ENCODE data around the gene HOXD10.
A peak's percentile ranks its signal among the peaks of the same experiment; 100 is the strongest.

HOXD10 gene

GRCh38 chr2:176103742-176104315, 12.7 kb upstream of the HOXD10 start:
- peaks cover 6% of the 10 kb centered on the region for H3K4me1 Mint-ChIP-seq
- H3K36me3 Mint-ChIP-seq: peaks cover 5% of the 10 kb centered on the region
- H3K9me3 Mint-ChIP-seq: peaks cover 3% of the 10 kb centered on the region
- no peak for DNase-seq
- no peak overlapping the region for H3K4me3 Mint-ChIP-seq
- CTCF ChIA-PET: no interaction called here
- no peak overlapping the region for H3K27ac Mint-ChIP-seq
- H3K27me3 Mint-ChIP-seq: peaks cover 96% of the 10 kb centered on the region

- Mint-ChIP-seq H3K27ac (peak overlapping the region; percentile 73), H3K27me3 (peaks cover 96% of the 10 kb centered on the region), H3K4me3 (no peak overlapping the region), H3K36me3 (peaks cover 7% of the 10 kb centered on the region), H3K4me1 (peaks cover 7% of the 10 kb centered on the region), H3K9me3 (peaks cover 4% of the 10 kb centered on the region)
- DNase-seq: no peak
- CTCF ChIA-PET: no interaction called here
Measured at GRCh38 chr2:176104316-176105077, 12.1 kb upstream of the HOXD10 start.

- Mint-ChIP-seq H3K4me1 (peaks cover 7% of the 10 kb centered on the region), H3K27me3 (peaks cover 95% of the 10 kb centered on the region), H3K27ac (peak overlapping the region; percentile 45), H3K36me3 (peaks cover 7% of the 10 kb centered on the region), H3K9me3 (peaks cover 4% of the 10 kb centered on the region), H3K4me3 (no peak overlapping the region)
- no peak for DNase-seq
- CTCF ChIA-PET: no interaction called here
Measured at GRCh38 chr2:176105078-176105729, 11.4 kb upstream of the HOXD10 start.

GRCh38 chr2:176105730-176106580, 10.6 kb upstream of the HOXD10 start:
- DNase-seq: no peak
- Mint-ChIP-seq H3K36me3 (peaks cover 7% of the 10 kb centered on the region), H3K4me1 (peaks cover 7% of the 10 kb centered on the region), H3K4me3 (peak overlapping the region; percentile 43), H3K27me3 (peaks cover 92% of the 10 kb centered on the region), H3K9me3 (peaks cover 4% of the 10 kb centered on the region), H3K27ac (peak overlapping the region; percentile 82)
- CTCF ChIA-PET: no interaction called here

- CTCF ChIA-PET: no interaction called here
- peak within 1 kb of the TSS; percentile 43 for H3K4me3 Mint-ChIP-seq
- no peak for DNase-seq
Measured at GRCh38 chr2:176106581-176107539, 9.7 kb upstream of the HOXD10 start, which contains the start of gene HOXD11. HOXD11 (plus strand) TSS chr2:176107280; CDS start chr2:176107356, 76 bp downstream.

GRCh38 chr2:176107731-176108181, 8.8 kb upstream of the HOXD10 start:
- Mint-ChIP-seq H3K27me3 (peaks cover 92% of the 10 kb centered on the region), H3K36me3 (peaks cover 9% of the 10 kb centered on the region), H3K27ac (no peak overlapping the region), H3K4me3 (no peak overlapping the region), H3K4me1 (peaks cover 7% of the 10 kb centered on the region), H3K9me3 (peaks cover 4% of the 10 kb centered on the region)
- CTCF ChIA-PET: no interaction called here
- DNase-seq: no peak

More at GRCh38 chr2:176106581-176107539, 9.7 kb upstream of the HOXD10 start, which contains the start of gene HOXD11:
- Mint-ChIP-seq H3K27ac (peak within 1 kb of the TSS; percentile 82), H3K4me1 (peaks cover 7% of the 10 kb centered on the region), H3K27me3 (peaks cover 92% of the 10 kb centered on the region), H3K9me3 (peaks cover 4% of the 10 kb centered on the region), H3K36me3 (peaks cover 9% of the 10 kb centered on the region)

DNA sequence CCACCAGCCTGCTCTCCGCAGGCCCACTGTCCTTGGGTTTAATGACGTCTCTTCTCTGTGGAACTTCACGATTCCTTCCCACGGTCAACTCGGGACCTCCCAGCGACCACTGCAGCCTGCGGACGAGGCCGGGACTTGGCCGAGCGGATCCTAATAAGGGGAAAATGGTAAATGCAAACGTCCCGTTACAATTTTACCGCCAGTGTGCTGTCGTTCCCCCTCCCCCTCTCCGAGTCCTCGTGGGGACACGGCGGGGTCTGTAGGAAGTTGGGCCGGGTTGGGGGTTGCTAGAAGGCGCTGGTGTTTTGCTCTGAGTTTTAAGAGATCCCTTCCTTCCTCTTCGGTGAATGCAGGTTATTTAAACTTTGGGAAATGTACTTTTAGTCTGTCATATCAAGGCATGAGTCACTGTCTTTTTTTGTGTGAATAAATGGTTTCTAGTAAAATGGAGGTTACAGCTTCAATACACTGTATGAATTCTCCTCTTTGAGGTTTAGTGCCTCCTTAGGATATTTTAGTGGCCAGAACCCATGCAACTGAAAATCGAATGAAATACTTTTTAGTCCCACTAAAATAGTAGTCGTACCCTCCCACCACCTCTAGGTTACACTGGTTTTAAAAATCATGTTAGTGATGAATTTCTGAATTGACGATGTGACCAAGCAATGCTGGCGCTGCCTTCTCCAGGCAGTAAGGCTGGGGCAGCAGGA, 7.2 kb upstream of the HOXD10 start:
- H3K4me1 Mint-ChIP-seq: peaks cover 7% of the 10 kb centered on the region
- peak overlapping the region; percentile 24 for H3K4me3 Mint-ChIP-seq
- DNase-seq: no peak
- H3K36me3 Mint-ChIP-seq: peaks cover 9% of the 10 kb centered on the region
- peaks cover 92% of the 10 kb centered on the region for H3K27me3 Mint-ChIP-seq
- H3K27ac Mint-ChIP-seq: peak overlapping the region; percentile 66
- CTCF ChIA-PET: interaction anchor here (0.8 to 2.3 kb wide), 6 partner anchors 11 to 419 kb away, joined by 3 to 12 read pairs (median 4); no protein-coding TSS in a partner anchor
- peaks cover 4% of the 10 kb centered on the region for H3K9me3 Mint-ChIP-seq

- Mint-ChIP-seq H3K27ac (peak overlapping the region; percentile 66), H3K4me1 (peaks cover 7% of the 10 kb centered on the region), H3K36me3 (peaks cover 9% of the 10 kb centered on the region), H3K27me3 (peaks cover 92% of the 10 kb centered on the region), H3K4me3 (no peak overlapping the region), H3K9me3 (peaks cover 4% of the 10 kb centered on the region)
- CTCF ChIA-PET: interaction anchor here (0.7 to 2.3 kb wide), 8 partner anchors 10 to 1625 kb away, joined by 3 to 12 read pairs (median 4); no protein-coding TSS in a partner anchor
- DNase-seq: no peak
Measured at GRCh38 chr2:176109946-176110345, 6.6 kb upstream of the HOXD10 start.

DNA sequence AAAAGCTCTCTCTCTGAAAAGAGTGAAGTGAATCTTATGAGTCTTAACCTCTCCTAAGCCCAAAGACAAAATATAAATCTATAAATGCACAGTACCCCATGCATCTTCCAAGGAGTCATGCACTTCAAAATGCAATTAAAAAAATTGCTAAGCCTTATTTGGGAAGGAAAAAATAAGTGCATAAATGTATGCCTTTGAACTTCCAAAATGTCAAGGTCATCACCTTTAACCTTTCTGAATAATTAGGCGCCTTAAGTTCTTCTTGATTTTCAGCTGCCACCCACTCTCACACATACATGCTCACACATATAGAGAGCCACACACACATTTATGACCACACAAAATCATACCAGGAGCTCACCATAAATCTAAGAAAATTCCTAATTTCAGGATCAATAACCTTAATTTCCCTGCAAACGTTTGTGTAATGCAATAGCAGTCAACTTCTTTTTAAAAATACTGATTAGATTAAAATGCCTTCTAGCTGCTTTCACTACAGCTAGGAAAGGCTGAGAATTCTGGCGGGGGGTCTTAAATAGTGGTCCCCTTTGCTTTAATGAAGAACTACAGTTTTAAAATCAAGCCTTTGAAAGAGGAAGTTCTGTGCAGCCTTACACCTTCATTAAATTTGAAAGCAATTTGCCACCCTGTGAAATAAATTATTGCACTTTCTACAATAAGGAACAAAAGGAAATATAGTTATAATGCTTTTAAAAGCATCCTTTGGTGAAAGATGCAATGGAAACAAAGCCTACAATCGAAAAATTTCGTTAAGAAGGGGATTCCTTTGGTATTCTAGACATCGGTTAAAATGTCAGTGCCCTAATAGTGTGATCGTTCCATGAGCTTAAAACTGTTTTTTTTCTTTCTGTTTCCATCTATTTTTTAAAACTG, 5.9 kb upstream of the HOXD10 start:
- peaks cover 9% of the 10 kb centered on the region for H3K36me3 Mint-ChIP-seq
- CTCF ChIA-PET: interaction anchor here (0.7 to 2.3 kb wide), 14 partner anchors 10 to 1626 kb away, joined by 3 to 12 read pairs (median 4); partner anchors contain the start of gene HOXD9
- peaks cover 4% of the 10 kb centered on the region for H3K9me3 Mint-ChIP-seq
- H3K4me3 Mint-ChIP-seq: no peak overlapping the region
- DNase-seq: no peak
- H3K4me1 Mint-ChIP-seq: peaks cover 7% of the 10 kb centered on the region
- peaks cover 92% of the 10 kb centered on the region for H3K27me3 Mint-ChIP-seq
- H3K27ac Mint-ChIP-seq: peak overlapping the region; percentile 78

DNA sequence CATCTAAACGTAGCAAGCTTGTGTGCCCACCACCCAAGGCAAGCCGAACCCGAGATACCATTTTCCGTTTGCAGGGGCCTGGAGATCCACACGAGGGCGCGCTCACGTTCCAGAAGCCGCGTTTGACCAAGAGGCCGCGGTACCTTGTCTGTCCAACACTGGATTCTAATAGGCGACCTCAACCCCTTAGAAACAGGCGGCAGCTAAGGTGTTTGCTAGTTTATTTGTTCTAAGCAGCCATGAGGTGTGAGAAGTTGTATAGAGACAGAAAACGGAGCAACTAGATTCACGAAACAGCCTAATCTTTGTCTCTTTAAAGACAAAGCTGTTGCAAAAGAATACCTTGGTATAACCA, 5.3 kb upstream of the HOXD10 start:
- CTCF ChIA-PET: interaction anchor here (1.0 to 2.3 kb wide), 8 partner anchors 10 to 703 kb away, joined by 3 to 12 read pairs (median 4); partner anchors contain the start of gene HOXD9
- DNase-seq: no peak
- H3K27ac Mint-ChIP-seq: peak overlapping the region; percentile 78
- H3K36me3 Mint-ChIP-seq: peaks cover 8% of the 10 kb centered on the region
- H3K4me1 Mint-ChIP-seq: peaks cover 4% of the 10 kb centered on the region
- peaks cover 92% of the 10 kb centered on the region for H3K27me3 Mint-ChIP-seq
- H3K4me3 Mint-ChIP-seq: no peak overlapping the region
- H3K9me3 Mint-ChIP-seq: peaks cover 3% of the 10 kb centered on the region

GRCh38 chr2:176111846-176112374, 4.7 kb upstream of the HOXD10 start:
- peaks cover 5% of the 10 kb centered on the region for H3K36me3 Mint-ChIP-seq
- peak overlapping the region; percentile 55 for H3K27ac Mint-ChIP-seq
- peaks cover 92% of the 10 kb centered on the region for H3K27me3 Mint-ChIP-seq
- peaks cover 4% of the 10 kb centered on the region for H3K9me3 Mint-ChIP-seq
- CTCF ChIA-PET: interaction anchor here (1.3 to 2.3 kb wide), 3 partner anchors 9 to 702 kb away, joined by 3 to 12 read pairs (median 4); no protein-coding TSS in a partner anchor
- no peak overlapping the region for H3K4me3 Mint-ChIP-seq
- DNase-seq: no peak
- H3K4me1 Mint-ChIP-seq: peaks cover 3% of the 10 kb centered on the region

Measured in activated naive CD4-positive, alpha-beta T cell treated with anti-CD3 and anti-CD28 coated beads, Interleukin-2, amount 10 ng/mL, durations not matched to agents 7 days and 5 days (primary cell).